DOHH2 (cell line): ENCODE results near the gene CKMT1B.
"Not testable (repeated sequence)": the region's sequence is repeated elsewhere in the genome, so short reads cannot be mapped to it uniquely, and the experiment has no call there.

Experiments used
- H3F3A ChIP-seq: fragments of 200-600 bp; sonication (generic), shearing (Covaris generic); 2 replicates; pipeline ENCODE4 v1.6.0; 2016; ENCODE audit warnings: antibody characterized with exemption, mild to moderate bottlenecking; ENCODE audit not compliant: control insufficient read depth, insufficient read depth
- H3K27ac ChIP-seq: fragments of 200-600 bp; sonication (generic); 2 replicates; pipeline ENCODE4 v1.5.1; 2014; ENCODE audit warnings: low read depth, mild to moderate bottlenecking, low read length, moderate library complexity
- H3K27me3 ChIP-seq: fragments of 200-600 bp; sonication (generic); 2 replicates; pipeline ENCODE4 v1.6.1; 2014; ENCODE audit warnings: mild to moderate bottlenecking, low read length, mixed read lengths; ENCODE audit not compliant: control insufficient read depth
- H3K36me3 ChIP-seq: fragments of 200-600 bp; sonication (generic); 2 replicates; pipeline ENCODE4 v1.6.1; 2014; ENCODE audit warnings: mild to moderate bottlenecking, low read length, moderate library complexity, mixed read lengths; ENCODE audit not compliant: control insufficient read depth
- H3K4me1 ChIP-seq: fragments of 200-600 bp; sonication (generic); 2 replicates; pipeline ENCODE4 v1.6.1; 2014; ENCODE audit warnings: mild to moderate bottlenecking, low read length, mixed read lengths; ENCODE audit not compliant: control insufficient read depth
- H3K4me2 ChIP-seq: fragments of 200-600 bp; sonication (generic); 2 replicates; pipeline ENCODE4 v1.6.0; 2014; ENCODE audit warnings: mild to moderate bottlenecking, low read length, moderate library complexity
- H3K4me3 ChIP-seq: fragments of 200-600 bp; sonication (generic); 2 replicates; pipeline ENCODE4 v1.5.1; 2014; ENCODE audit warnings: mild to moderate bottlenecking, low read length, mixed read lengths
- H3K79me2 ChIP-seq: fragments of 200-600 bp; sonication (generic); 2 replicates; pipeline ENCODE4 v1.6.1; 2014; ENCODE audit warnings: mild to moderate bottlenecking, low read length, mixed read lengths; ENCODE audit not compliant: control insufficient read depth
- H3K9me2 ChIP-seq: fragments of 200-600 bp; sonication (generic); replicated peaks from 2 replicates; pipeline ENCODE4 v1.6.1; 2014; ENCODE audit warnings: mild to moderate bottlenecking, low read length, mixed read lengths; ENCODE audit not compliant: control insufficient read depth
- H3K9me3 ChIP-seq: fragments of 200-600 bp; sonication (generic); 2 replicates; pipeline ENCODE4 v1.6.1; 2014; ENCODE audit warnings: antibody characterized with exemption, low read length, mixed read lengths; ENCODE audit not compliant: control insufficient read depth, insufficient read depth
- H4K20me1 ChIP-seq: fragments of 200-600 bp; sonication (generic); 2 replicates; pipeline ENCODE4 v1.6.0; 2014; ENCODE audit warnings: low read depth, mild to moderate bottlenecking, antibody characterized with exemption, low read length, moderate library complexity; ENCODE audit not compliant: control insufficient read depth, insufficient read depth
- EZH2phosphoT487 ChIP-seq: fragments of 200-600 bp; sonication (generic); IDR thresholded peaks from 2 replicates; pipeline ENCODE4 v1.6.1; 2017; ENCODE audit warnings: borderline replicate concordance, mild to moderate bottlenecking, antibody characterized with exemption, low read length, moderate library complexity, mixed read lengths
- TF ChIP-seq, protein P1 (sequence below): fragments of 200-600 bp; sonication (generic); IDR thresholded peaks from one replicate; pipeline ENCODE4 v1.5.1; 2014; ENCODE audit warnings: antibody characterized with exemption, mild to moderate bottlenecking, low read depth, low read length; ENCODE audit not compliant: poor library complexity, severe bottlenecking

Gene CKMT1B

DNA sequence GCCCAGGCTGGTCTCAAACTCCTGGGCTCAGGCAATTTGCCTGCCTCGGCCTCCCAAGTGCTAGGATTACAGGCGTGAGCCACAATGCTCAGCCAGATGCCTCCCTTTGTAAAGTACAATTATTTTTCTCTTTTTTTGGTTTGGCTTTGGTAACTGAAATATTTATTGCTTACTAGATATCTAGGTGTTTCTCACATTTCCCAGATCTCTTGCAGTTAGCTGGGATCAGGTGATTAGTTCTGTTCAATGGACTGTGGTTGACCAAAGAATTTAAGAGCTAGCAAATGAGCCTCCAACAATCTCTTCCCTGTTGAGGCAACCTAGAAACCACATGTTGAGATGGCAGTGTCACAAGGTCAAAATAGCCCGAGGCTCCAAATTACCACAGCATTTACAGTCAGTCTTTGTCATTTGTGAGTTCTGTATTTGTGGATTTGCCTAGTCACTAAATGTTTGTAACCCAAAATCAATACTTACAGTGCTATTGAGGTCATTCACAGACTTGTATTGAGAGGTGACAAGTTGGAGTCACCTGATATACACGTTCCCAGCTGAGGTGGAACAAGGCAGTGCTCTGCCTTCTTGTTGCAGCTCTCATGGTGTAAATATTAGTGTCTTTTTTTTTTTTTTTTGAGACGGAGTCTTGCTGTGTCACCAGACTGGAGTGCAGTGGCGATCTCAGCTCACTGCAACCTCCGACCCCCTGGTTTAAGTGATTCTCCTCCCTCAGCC, 28.4 kb downstream of the CKMT1B start:
- H3K27me3 ChIP-seq, H3K9me2 ChIP-seq, H3K27ac ChIP-seq, H3K36me3 ChIP-seq, H3K9me3 ChIP-seq, H3K79me2 ChIP-seq, H4K20me1 ChIP-seq, H3F3A ChIP-seq, H3K4me1 ChIP-seq, H3K4me2 ChIP-seq, H3K4me3 ChIP-seq: not testable (repeated sequence)

DNA sequence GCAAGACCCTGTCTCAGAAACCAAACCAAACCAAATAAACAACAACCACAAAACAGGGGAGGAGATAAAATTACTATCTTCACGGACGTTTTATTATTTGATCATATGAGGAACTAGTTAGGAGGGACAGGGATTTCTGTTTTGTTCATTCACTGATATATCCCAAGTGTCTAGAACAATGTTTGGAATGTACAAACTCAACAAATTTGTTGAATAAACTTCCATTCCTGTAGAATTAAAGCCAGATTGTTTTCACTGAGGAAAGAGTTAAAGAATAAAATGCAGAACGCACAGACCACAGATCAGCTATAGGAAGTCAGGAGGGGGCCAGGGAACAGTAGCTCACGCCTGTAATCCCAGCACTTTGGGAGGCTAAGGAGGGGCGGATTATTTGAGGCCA, 31.3 kb downstream of the CKMT1B start:
- H4K20me1 ChIP-seq = no peaks in the 10 kb centered on the region
- no peaks in the 10 kb centered on the region for H3K4me1 ChIP-seq
- no peaks in the 10 kb centered on the region for H3F3A ChIP-seq
- H3K27ac ChIP-seq = no peak overlapping the region
- H3K36me3 ChIP-seq = no peaks in the 10 kb centered on the region
- H3K9me2 ChIP-seq = no peaks in the 10 kb centered on the region
- no peaks in the 10 kb centered on the region for H3K9me3 ChIP-seq
- H3K4me3 ChIP-seq = no peak overlapping the region
- H3K27me3 ChIP-seq = no peaks in the 10 kb centered on the region
- H3K79me2 ChIP-seq = no peaks in the 10 kb centered on the region
- no peak overlapping the region for H3K4me2 ChIP-seq
- no peak for TF ChIP-seq EZH2phosphoT487
- TF ChIP-seq, protein P1, sequence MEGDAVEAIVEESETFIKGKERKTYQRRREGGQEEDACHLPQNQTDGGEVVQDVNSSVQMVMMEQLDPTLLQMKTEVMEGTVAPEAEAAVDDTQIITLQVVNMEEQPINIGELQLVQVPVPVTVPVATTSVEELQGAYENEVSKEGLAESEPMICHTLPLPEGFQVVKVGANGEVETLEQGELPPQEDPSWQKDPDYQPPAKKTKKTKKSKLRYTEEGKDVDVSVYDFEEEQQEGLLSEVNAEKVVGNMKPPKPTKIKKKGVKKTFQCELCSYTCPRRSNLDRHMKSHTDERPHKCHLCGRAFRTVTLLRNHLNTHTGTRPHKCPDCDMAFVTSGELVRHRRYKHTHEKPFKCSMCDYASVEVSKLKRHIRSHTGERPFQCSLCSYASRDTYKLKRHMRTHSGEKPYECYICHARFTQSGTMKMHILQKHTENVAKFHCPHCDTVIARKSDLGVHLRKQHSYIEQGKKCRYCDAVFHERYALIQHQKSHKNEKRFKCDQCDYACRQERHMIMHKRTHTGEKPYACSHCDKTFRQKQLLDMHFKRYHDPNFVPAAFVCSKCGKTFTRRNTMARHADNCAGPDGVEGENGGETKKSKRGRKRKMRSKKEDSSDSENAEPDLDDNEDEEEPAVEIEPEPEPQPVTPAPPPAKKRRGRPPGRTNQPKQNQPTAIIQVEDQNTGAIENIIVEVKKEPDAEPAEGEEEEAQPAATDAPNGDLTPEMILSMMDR = no peak

- not testable (repeated sequence) for H4K20me1 ChIP-seq, H3K4me1 ChIP-seq, H3K4me3 ChIP-seq, H3K27me3 ChIP-seq, H3K4me2 ChIP-seq, H3K9me3 ChIP-seq, H3K79me2 ChIP-seq, H3K27ac ChIP-seq, H3F3A ChIP-seq, H3K9me2 ChIP-seq, H3K36me3 ChIP-seq
Observed at GRCh38 chr15:43626937-43627336, 33.1 kb downstream of the CKMT1B start.

DNA sequence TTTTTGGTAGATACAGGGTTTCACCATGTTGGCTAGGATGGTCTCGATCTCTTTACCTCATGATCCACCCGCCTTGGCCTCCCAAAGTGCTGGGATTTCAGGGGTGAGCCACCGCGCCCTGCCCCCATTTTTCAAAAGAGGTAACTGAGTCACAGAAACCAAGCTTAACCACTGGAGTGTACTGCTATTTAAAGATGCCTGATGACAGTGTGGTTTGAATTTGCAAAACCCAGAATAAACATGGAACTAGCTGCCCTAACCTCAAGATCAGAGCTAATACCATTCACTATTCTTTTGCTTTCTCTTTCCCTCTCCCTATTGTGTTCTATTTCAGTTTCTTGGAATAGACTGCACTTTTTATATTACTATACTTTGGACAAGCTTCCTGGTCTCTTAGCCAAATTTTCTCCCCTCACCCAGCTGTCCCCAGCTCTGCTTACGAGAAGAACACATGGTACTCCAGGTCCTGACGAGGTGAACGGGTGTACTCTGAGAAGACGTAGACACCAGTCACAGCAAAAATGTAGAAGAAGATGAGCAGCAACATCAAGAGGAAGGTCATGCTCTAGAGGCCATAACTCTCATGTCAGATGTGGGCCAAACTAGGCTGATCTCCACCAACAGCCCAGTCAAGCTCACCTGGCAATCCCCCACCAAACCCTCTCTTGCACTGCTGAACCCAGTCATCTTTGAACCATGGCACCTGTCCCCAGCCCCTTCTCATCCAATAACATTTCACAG, 44.8 kb downstream of the CKMT1B start:
- H3K27me3 ChIP-seq, H3K27ac ChIP-seq, H3K9me3 ChIP-seq, H3K4me1 ChIP-seq, H3K36me3 ChIP-seq, H3K79me2 ChIP-seq, H3K4me2 ChIP-seq, H4K20me1 ChIP-seq, H3F3A ChIP-seq, H3K4me3 ChIP-seq, H3K9me2 ChIP-seq: not testable (repeated sequence)
